Gastroesophageal sphincter (tissue), 3 donors: ENCODE results near the gene LRRC26.

Source experiments
- POLR2AphosphoS5 ChIP-seq: sonication (generic); formaldehyde crosslinking; IDR thresholded peaks from one replicate; pipeline ENCODE4 v1.6.1; 2017; ENCODE audit warnings: antibody characterized with exemption
- TF ChIP-seq, protein P1 (sequence below), 4 experiments: fragments of 200-600 bp in 2 of 4; fragments of 450-650 bp in 2 of 4; sonication (generic) in 1 of 4; IDR thresholded peaks; one replicate each; pipeline ENCODE4 v1.5.1; 2017 to 2019; ENCODE audit warnings: antibody characterized with exemption in 4 of 4, mild to moderate bottlenecking in 2 of 4, moderate library complexity in 2 of 4

DNA sequence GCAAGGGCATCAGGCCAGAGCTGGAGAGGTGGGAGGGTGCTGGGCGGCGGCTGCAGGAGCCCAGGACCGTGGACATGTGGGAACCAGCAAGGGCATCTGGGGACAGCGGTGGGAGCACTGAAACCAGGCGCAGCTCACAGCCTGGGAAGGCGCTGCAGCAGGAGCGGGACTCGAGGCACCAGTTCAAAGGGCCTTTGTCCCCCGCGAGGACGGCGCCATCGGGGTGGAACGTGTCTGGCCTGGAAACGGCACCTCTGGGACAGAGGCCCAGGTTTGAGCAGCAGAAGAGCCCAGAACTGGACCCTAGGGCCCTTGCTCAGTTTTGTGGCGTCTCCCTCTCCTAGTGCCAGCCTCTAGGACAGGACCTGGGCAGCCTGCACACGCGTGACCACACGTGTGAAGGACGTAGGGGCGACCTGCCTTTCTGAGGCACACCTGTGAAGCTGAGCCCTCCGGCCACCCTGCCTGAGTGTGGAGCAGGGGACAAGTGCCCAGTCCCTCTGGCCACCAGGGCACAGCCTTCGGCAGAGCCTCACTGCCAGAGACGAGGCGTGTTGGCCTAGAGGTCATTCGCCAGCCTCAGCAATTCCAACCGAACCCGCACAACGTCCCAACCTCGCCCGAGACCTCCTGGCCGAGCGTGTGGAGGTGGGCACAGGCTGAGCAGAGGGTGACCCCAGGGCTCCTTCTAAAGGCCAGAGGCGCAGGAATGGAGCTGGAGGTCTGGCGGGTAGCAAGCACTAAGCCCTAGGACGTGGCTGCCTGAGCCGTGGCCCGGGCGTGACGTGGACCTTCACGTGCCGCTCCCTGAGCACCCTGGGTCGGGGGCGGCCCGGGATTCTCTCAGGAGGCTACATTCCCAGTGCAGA, 4.2 kb upstream of the LRRC26 start:
- TF ChIP-seq, protein P1, sequence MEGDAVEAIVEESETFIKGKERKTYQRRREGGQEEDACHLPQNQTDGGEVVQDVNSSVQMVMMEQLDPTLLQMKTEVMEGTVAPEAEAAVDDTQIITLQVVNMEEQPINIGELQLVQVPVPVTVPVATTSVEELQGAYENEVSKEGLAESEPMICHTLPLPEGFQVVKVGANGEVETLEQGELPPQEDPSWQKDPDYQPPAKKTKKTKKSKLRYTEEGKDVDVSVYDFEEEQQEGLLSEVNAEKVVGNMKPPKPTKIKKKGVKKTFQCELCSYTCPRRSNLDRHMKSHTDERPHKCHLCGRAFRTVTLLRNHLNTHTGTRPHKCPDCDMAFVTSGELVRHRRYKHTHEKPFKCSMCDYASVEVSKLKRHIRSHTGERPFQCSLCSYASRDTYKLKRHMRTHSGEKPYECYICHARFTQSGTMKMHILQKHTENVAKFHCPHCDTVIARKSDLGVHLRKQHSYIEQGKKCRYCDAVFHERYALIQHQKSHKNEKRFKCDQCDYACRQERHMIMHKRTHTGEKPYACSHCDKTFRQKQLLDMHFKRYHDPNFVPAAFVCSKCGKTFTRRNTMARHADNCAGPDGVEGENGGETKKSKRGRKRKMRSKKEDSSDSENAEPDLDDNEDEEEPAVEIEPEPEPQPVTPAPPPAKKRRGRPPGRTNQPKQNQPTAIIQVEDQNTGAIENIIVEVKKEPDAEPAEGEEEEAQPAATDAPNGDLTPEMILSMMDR (IDR thresholded peaks at IDR 0.05), result no peak
- no peak for TF ChIP-seq POLR2AphosphoS5
